ENCODE measurements around the gene POU2F1.

Gene POU2F1

GRCh38 chr1:167427848-167428247 lies 207.2 kb downstream of the POU2F1 start:
- DNase-seq = no peak

GRCh38 chr1:167428395-167428794 lies 207.7 kb downstream of the POU2F1 start:
- peak; percentile 48 for DNase-seq

- no peak for DNase-seq
These were observed 208.9 kb downstream of the POU2F1 start for GRCh38 chr1:167429612-167430011.

GRCh38 chr1:167430134-167430848 lies 209.6 kb downstream of the POU2F1 start:
- DNase-seq = no peak

- no peak for DNase-seq
These were observed 210.2 kb downstream of the POU2F1 start for GRCh38 chr1:167430849-167431242.

GRCh38 chr1:167431261-167431908 lies 210.7 kb downstream of the POU2F1 start:
- DNase-seq = no peak

- DNase-seq = no peak
These were observed 211.4 kb downstream of the POU2F1 start for GRCh38 chr1:167431909-167432650.

GRCh38 chr1:167432780-167433179 lies 212.1 kb downstream of the POU2F1 start:
- no peak for DNase-seq

- DNase-seq = no peak
These were observed 213.2 kb downstream of the POU2F1 start for GRCh38 chr1:167433884-167434283.

GRCh38 chr1:167434306-167434705 lies 213.6 kb downstream of the POU2F1 start:
- no peak for DNase-seq

- DNase-seq = no peak
These were observed 214.8 kb downstream of the POU2F1 start for GRCh38 chr1:167435484-167435883.

GRCh38 chr1:167438171-167439138 lies 217.8 kb downstream of the POU2F1 start:
- DNase-seq = peak; percentile 46

GRCh38 chr1:167439301-167439988 lies 218.8 kb downstream of the POU2F1 start:
- no peak for DNase-seq

- no peak for DNase-seq
These were observed 219.7 kb downstream of the POU2F1 start for GRCh38 chr1:167440345-167440744.

- DNase-seq = no peak
These were observed 220.1 kb downstream of the POU2F1 start for GRCh38 chr1:167440776-167441175.

GRCh38 chr1:167441222-167441621 lies 220.5 kb downstream of the POU2F1 start:
- DNase-seq = no peak

GRCh38 chr1:167442142-167442848 lies 221.6 kb downstream of the POU2F1 start:
- DNase-seq = peak; percentile 89

- DNase-seq = no peak
These were observed 222.3 kb downstream of the POU2F1 start for GRCh38 chr1:167442854-167443565.

GRCh38 chr1:167443757-167444156 lies 223.1 kb downstream of the POU2F1 start:
- DNase-seq = no peak

- DNase-seq = no peak
These were observed 226.3 kb downstream of the POU2F1 start for GRCh38 chr1:167446966-167447365.

All from CD4-positive, alpha-beta T cell treated with Interleukin-17A for 1 hour (primary cell).